ENCODE results near the gene TIMP4.

- TF ChIP-seq CTCF (IDR thresholded peaks at IDR 0.05; ENCODE audit: borderline replicate concordance, extremely low read depth, low read length, poor library complexity, severe bottlenecking) (no peak), EZH2 (IDR thresholded peaks at IDR 0.05; ENCODE audit: borderline replicate concordance, low read depth, low read length, severe bottlenecking) (no peak)
Measured at GRCh38 chr3:12155828-12156227, 2.9 kb downstream of the TIMP4 start.

Data from DND-41 (cell line).